NCI-H128 (cell line): Measurements from ENCODE around the gene TRIM4.

Source experiments
- DNase-seq: peaks from one replicate; lab custom pipeline; 2025; ENCODE audit not compliant: unreplicated experiment; lab: John Stamatoyannopoulos, UW

TRIM4 gene

DNA sequence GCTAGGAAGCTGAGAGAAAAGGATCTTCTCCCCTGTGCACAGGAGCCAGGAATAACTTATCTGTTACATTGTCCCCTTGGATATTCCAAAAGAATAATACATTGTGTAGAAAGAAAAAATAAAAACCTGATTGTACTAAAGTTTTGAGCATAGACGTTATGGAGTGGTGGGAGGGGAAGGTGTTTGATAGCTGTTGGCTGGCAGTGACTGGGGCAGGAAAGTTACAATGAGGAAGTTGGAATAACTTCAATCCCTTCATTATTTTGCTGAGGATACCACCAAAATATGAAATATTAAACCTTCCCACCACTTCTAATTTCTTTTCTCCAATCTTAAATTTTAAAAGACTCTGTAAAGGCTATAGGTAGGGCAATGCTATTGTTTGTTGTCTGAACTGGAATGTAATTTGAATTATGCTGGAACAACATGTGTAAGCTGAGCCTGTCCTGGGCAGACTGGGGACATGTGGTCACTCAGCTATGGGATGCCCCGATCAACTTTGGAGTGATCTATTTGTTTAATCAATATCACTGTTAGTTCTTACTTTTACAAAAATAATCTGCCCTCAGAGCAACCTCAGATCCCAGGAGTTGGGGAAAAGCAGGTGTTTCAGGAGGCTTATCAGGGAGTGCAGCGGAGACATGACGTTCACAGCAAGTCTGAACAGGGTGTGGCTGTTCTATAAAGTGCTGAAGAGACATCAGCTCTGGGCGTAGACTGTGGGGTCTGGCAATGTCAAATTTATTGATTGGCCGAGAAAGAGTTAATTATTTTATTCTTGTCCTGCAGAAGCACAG lies 70.7 kb downstream of the TRIM4 start:
- no peak for DNase-seq

DNA sequence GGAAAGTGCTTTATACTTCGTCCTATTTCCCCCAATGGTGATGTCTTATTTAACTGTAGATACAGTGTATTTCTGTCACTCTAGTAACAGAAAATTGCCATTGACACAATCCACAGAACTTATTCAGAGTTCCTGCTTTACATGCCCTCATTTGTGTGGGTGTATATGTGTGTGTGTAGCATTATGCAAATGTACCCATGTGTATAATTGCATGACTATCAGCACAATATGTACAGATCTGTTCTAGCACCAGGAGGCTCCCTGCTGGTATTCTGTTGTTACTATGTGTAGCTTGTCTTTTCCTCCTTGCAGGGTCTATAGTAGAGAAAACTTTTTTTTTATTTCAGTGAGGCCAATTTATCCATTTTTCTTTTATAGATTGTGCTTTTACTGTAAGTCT lies 75.0 kb downstream of the TRIM4 start:
- DNase-seq, result no peak

DNA sequence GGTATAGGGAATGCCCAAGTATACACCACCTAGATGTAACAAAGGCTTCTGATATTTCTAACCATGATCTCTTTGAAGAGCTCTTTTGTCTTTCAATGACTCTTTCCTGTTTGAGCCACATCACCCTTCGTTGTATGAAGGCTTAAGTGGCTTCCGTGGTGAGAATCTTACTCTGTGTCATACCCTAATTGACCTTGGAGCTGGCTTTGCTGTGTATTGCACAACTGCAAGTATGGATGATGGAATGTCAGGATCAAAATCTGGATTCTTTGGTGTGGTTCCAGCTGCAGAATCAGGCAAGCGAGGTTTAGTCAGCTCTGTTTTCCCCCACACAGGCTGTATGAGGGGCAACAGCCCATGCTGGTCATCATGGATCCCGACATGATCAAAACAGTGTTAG lies 75.5 kb downstream of the TRIM4 start:
- DNase-seq, result no peak

DNA sequence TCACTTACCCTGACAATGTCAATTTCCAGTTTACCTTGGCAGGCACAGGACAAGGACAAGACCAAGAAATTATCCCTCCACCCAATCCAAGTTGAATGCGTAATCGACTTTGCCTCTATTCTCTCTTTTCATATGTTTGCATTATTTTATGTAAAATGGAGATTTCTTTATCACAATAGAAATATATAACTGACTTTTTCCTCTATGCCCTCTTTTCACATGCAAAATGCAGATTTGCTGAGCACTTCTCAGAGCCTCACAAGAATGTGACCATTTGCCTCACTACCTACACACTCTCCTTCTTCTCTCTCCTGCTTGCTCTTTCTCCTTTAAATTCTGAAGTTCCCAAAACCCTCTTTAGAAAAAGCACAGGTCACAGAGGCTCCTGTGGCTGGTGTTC lies 76.4 kb downstream of the TRIM4 start:
- DNase-seq, result no peak
